KOPT-K1 (cell line): ENCODE data around the gene RGS9.
A peak's percentile ranks its signal among the peaks of the same experiment; 100 is the strongest.

Experiments used
- H3K27ac ChIP-seq: fragments of 200-600 bp; sonication (generic); 2 replicates; pipeline ENCODE4 v1.5.1; 2016; ENCODE audit warnings: antibody characterized with exemption, mild to moderate bottlenecking, low read depth, low read length; ENCODE audit not compliant: poor library complexity, severe bottlenecking
- H3K36me3 ChIP-seq: fragments of 200-600 bp; sonication (generic); 2 replicates; pipeline ENCODE4 v1.5.1; 2017; ENCODE audit warnings: antibody characterized with exemption, mild to moderate bottlenecking, low read length, moderate library complexity; ENCODE audit not compliant: insufficient read depth
- H3K9me3 ChIP-seq: fragments of 200-600 bp; sonication (generic); 2 replicates; pipeline ENCODE4 v1.5.1; 2017; ENCODE audit warnings: antibody characterized with exemption, low read length, mild to moderate bottlenecking; ENCODE audit not compliant: insufficient read depth, poor library complexity, severe bottlenecking

The RGS9 gene

GRCh38 chr17:65158622-65159021 lies 21.5 kb downstream of the RGS9 start:
- peak overlapping the region; percentile 40 for H3K27ac ChIP-seq
- H3K9me3 ChIP-seq = no peaks in the 10 kb centered on the region
- no peaks in the 10 kb centered on the region for H3K36me3 ChIP-seq

- no peak overlapping the region for H3K27ac ChIP-seq
- no peaks in the 10 kb centered on the region for H3K36me3 ChIP-seq
- no peaks in the 10 kb centered on the region for H3K9me3 ChIP-seq
Observed at GRCh38 chr17:65160516-65160915, 23.3 kb downstream of the RGS9 start.

DNA sequence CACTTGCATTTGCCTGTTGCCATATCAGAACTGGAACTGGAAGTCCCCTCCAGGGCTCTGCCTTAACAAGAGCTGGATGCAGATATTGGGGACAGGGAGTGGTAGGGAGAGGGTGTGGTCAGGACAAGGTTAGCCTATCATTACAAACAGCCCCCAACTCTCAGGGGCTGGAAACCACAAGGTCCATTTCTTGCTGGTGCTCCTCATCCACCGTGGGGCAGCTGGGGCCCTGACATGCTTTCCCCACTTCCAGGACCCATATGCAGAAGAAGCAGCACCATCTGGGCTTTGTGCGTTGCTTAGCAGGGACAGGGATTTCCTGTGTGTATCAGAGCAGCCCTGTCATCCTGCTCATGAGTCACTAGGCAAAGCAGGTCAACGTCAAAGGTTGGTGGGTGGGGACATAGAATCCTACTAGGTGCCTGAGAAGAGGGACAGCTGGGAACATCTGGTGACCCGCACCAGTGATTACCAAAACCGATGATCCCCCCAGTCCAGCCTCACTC lies 26.9 kb downstream of the RGS9 start:
- H3K9me3 ChIP-seq = no peaks in the 10 kb centered on the region
- no peak overlapping the region for H3K27ac ChIP-seq

DNA sequence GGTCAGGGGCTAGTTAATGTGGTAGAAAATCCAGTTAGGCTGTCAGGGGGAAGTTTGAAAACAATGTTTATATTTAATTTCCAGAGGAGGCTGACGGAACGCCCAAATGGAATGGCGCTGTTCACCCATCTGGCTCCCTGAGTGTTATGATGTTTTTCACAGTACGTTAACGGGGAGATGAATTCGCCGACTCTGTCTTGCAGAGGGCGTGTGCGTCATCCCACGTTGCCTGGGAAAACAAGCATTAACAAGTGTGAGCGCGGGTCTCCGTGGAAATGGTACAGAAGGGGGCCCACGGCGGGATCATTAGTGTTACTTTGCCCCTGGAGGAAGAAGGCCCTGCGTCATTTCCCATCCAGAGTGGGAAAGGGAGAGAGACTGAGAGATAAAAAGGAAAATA lies 29.6 kb downstream of the RGS9 start:
- H3K9me3 ChIP-seq = peaks cover 9% of the 10 kb centered on the region
- no peak overlapping the region for H3K27ac ChIP-seq
- H3K36me3 ChIP-seq = no peaks in the 10 kb centered on the region

More for the DNA sequence above, 26.9 kb downstream of the RGS9 start:
- H3K36me3 ChIP-seq = no peaks in the 10 kb centered on the region

GRCh38 chr17:65167566-65167965 lies 30.4 kb downstream of the RGS9 start:
- Histone ChIP-seq H3K36me3 (no peaks in the 10 kb centered on the region), H3K9me3 (peaks cover 9% of the 10 kb centered on the region)

GRCh38 chr17:65169691-65170090 lies 32.5 kb downstream of the RGS9 start:
- no peak overlapping the region for H3K27ac ChIP-seq
- no peaks in the 10 kb centered on the region for H3K36me3 ChIP-seq
- H3K9me3 ChIP-seq = peaks cover 9% of the 10 kb centered on the region

More at GRCh38 chr17:65167566-65167965, 30.4 kb downstream of the RGS9 start:
- no peak overlapping the region for H3K27ac ChIP-seq

DNA sequence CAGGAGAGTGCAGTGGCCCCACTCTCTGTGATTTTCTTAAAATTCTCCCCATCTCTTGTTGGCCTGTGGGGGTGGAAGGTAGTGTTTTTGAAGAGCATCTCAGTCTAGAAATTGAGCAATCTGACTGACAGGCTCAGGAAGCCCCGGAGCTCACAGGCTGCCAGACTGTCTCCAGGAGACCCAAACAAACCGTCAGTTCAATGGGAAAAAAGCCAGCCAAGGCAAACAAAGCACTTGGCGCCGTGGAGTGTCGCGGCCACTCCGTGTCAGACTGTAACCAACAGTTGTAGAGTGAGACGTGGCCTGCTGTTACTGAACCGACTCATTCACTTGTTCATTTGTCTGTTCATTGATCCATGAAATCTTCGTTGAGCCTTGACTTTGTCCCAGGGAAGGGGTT lies 33.7 kb downstream of the RGS9 start:
- H3K36me3 ChIP-seq = no peaks in the 10 kb centered on the region
- H3K27ac ChIP-seq = peak overlapping the region; percentile 68
- peaks cover 9% of the 10 kb centered on the region for H3K9me3 ChIP-seq

DNA sequence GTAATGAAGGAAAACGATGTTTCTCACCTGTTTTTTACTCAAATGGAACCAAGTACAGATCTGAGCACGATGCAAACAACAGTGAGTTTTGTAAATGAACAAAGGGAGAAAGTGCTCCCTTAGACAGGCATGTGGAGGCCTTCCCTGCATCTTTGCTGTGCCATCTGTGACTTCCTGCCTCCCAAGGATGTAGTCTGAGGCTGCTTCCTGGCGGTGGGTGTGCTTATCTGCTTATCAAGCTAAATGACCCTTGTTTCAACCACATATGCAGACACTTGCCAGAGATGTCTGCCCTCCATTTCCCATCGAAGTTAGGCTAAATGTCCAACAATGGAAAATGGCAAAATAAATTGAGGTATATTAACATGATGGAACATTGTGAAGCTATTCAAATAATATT lies 34.6 kb downstream of the RGS9 start:
- no peaks in the 10 kb centered on the region for H3K36me3 ChIP-seq
- H3K9me3 ChIP-seq = peaks cover 9% of the 10 kb centered on the region
- peak overlapping the region; percentile 68 for H3K27ac ChIP-seq

DNA sequence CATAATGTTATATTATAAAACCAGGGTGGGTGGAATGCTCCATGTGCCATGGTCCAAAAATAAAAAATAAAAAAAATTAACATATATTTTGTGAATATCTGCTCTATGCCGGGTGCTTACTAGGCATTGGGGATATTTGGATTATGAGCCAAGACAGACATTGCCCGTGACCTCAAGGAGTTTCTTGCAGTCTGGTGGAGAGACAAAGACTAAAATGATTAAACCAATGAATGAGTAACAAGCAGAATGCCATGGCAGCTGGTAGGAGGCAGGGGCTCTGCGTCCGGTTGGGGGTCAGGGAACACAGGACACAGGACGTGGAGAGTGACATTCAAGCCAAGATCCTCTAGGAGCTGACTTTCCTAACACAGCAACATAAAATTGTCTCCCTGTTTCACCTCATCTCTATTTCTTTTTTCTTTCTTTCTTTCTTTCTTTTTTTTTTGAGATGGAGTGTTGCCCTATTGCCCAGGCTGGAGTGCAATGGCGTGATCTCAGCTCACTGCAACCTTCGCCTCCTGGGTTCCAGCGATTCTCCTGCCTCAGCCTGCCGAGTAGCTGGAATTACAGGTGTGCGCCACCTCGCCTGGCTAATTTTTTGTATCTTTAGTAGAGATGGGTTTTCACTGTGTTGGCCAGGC lies 35.4 kb downstream of the RGS9 start:
- Histone ChIP-seq H3K9me3 (peaks cover 9% of the 10 kb centered on the region), H3K36me3 (no peaks in the 10 kb centered on the region), H3K27ac (peak overlapping the region; percentile 83)

- no peaks in the 10 kb centered on the region for H3K36me3 ChIP-seq
- H3K27ac ChIP-seq = peak overlapping the region; percentile 83
- peaks cover 9% of the 10 kb centered on the region for H3K9me3 ChIP-seq
Observed at GRCh38 chr17:65173284-65173793, 36.2 kb downstream of the RGS9 start.

DNA sequence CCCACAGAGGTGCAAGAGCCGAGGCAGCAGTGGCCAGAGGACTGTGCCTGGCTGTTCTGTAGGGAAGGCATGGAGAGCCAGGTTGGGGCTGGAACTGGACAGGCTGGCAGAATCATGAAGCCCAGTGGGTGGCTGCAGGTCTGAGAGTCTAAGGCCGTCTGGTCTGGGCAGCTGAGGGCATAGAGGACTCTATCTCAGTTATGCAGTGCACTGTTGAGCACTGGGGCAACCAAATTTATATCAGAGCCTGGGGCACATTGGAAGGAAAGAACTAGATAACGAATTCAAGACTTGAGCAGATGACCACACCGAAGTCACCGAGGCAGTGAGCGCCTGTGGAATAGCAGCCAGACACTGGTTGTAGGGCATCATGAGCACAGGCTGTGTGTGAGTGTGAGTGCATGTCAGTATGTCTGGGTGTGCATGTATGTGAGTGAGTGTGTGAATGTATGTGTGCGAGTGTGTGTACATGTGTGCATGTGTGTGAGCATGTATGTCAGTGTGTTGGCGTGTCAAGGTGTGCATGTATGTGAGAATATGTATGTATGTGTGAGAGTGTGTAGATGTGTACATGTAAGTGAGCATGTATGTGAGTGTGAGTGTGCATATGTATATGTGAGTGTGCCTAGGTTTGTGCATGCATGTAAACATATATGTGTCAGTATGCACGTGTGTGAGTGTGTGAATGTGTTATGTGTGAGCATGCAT lies 37.0 kb downstream of the RGS9 start:
- no peaks in the 10 kb centered on the region for H3K36me3 ChIP-seq
- H3K9me3 ChIP-seq = peaks cover 9% of the 10 kb centered on the region
- H3K27ac ChIP-seq = peak overlapping the region; percentile 83

DNA sequence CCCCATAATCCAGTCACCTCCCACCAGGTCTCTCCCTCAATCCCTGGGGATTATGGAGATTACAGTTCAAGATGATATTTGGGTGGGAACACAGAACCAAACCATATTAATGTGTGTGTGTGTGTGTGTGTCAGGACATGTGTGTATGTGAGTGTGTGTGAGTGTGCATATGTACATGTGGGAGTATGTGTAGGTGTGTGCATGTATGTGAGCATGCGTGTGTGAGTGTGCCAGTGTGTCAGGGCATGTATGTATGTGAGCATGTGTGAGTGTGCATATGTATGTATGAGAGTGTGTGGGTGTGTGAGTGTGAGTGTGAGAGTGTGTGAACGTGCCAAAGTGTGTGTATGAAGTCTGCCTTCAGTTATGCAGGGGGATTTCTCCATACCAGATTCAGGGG lies 37.8 kb downstream of the RGS9 start:
- no peak overlapping the region for H3K27ac ChIP-seq
- H3K36me3 ChIP-seq = no peaks in the 10 kb centered on the region

GRCh38 chr17:65175952-65176351 lies 38.8 kb downstream of the RGS9 start:
- Histone ChIP-seq H3K36me3 (no peaks in the 10 kb centered on the region), H3K9me3 (peaks cover 4% of the 10 kb centered on the region), H3K27ac (no peak overlapping the region)

More for the DNA sequence above, 37.8 kb downstream of the RGS9 start:
- peaks cover 9% of the 10 kb centered on the region for H3K9me3 ChIP-seq

- Histone ChIP-seq H3K36me3 (no peaks in the 10 kb centered on the region), H3K27ac (no peak overlapping the region), H3K9me3 (no peaks in the 10 kb centered on the region)
Observed at GRCh38 chr17:65176646-65177409, 39.7 kb downstream of the RGS9 start.

GRCh38 chr17:65177901-65178300 lies 40.7 kb downstream of the RGS9 start:
- H3K27ac ChIP-seq = peak overlapping the region; percentile 1
- H3K36me3 ChIP-seq = no peaks in the 10 kb centered on the region
- no peaks in the 10 kb centered on the region for H3K9me3 ChIP-seq
